HCT116 (cell line): ENCODE measurements around the gene FBXL7. TPM values are rescaled to one million over a fixed set of nuclear protein-coding genes. Genes with fewer than 3 reads are reported as not detected.

Experiments
- ATAC-seq: fragments of 200-7000 bp; cut with Tn5 transposase; 2 replicates; pipeline ENCODE4 v1.9.1; 2020; ENCODE audit warnings: mild to moderate bottlenecking, moderate library complexity
- BruUV-seq: library from RNA; stranded (reverse); fragments of 400-500 nt; replicated peaks from 2 replicates; lab custom pipeline; 2021; lab: Mats Ljungman, UMichigan
- CTCF ChIA-PET: fragments of 300-600 bp; sonication (Branson Sonifier 250); formaldehyde crosslinking; loops from one replicate; lab custom pipeline; 2021; ENCODE audit warnings: antibody characterized with exemption; lab: Charles Lee
- POLR2A ChIA-PET: fragments of 300-600, 350-600 bp; sonication (Branson Sonifier 250); formaldehyde crosslinking; loops from one replicate; lab custom pipeline; 2021; ENCODE audit warnings: antibody characterized with exemption; lab: Charles Lee
- RAD21 ChIA-PET, 2 experiments: fragments of 300-600 bp; sonication (Branson Sonifier 250); formaldehyde crosslinking; loops; one replicate each; lab custom pipeline; 2023; ENCODE audit warnings: low total read pairs in 2 of 2; ENCODE audit not compliant: uncharacterized antibody in 2 of 2, unreplicated experiment in 2 of 2, low non-redundant PET in 1 of 2; lab: Charles Lee
- DNase-seq: peaks from one replicate; pipeline ENCODE4 v3.0.0-alpha.2; 2010; ENCODE audit warnings: low read depth, low spot score
- H2AFZ ChIP-seq: fragments of 200-600 bp; shearing (Covaris generic), sonication (generic); 2 replicates; pipeline ENCODE4 v1.6.1; 2017; ENCODE audit warnings: low read depth, mixed run types, mixed read lengths, antibody characterized with exemption, low read length; ENCODE audit not compliant: poor library complexity, severe bottlenecking
- H3K27ac ChIP-seq: 2 replicates; pipeline ENCODE4 v1.5.1; 2012; ENCODE audit warnings: low read depth, low read length
- H3K27me3 ChIP-seq: fragments of 200-600 bp; sonication (generic); 2 replicates; pipeline ENCODE4 v1.6.1; 2016; ENCODE audit warnings: mixed run types, low read length, mixed read lengths; ENCODE audit not compliant: insufficient read depth
- H3K36me3 ChIP-seq, 2 experiments: fragments of 200-500 bp in 1 of 2; fragments of 200-600 bp in 1 of 2; sonication (Bioruptor generic) in 1 of 2; sonication (generic) in 1 of 2; 2 replicates each; pipeline versions ENCODE4 v1.5.1 to v1.6.1; 2014 to 2016; ENCODE audit warnings: low read length in 2 of 2, inconsistent platforms in 1 of 2, mixed read lengths in 1 of 2, mixed run types in 1 of 2; ENCODE audit not compliant: insufficient read depth in 2 of 2, control insufficient read depth in 1 of 2
- H3K4me1 ChIP-seq, 2 experiments: fragments of 200-600 bp in 1 of 2; sonication (generic) in 1 of 2; 2 replicates each; pipeline versions ENCODE4 v1.5.1 to v1.6.1; 2012 to 2017; ENCODE audit warnings: low read length in 2 of 2, inconsistent platforms in 1 of 2, mild to moderate bottlenecking in 1 of 2, mixed read lengths in 1 of 2, mixed run types in 1 of 2, moderate library complexity in 1 of 2; ENCODE audit not compliant: insufficient read depth in 2 of 2, control insufficient read depth in 1 of 2
- H3K4me2 ChIP-seq: fragments of 200-600 bp; sonication (generic); 2 replicates; pipeline ENCODE4 v1.6.1; 2017; ENCODE audit warnings: mixed run types, low read length, mixed read lengths
- H3K4me3 ChIP-seq, 2 experiments: fragments of 200-600 bp in 1 of 2; sonication (generic) in 1 of 2; replicated peaks in 1 of 2; 2 replicates each; pipeline ENCODE4 v1.5.1; 2011 to 2016; ENCODE audit warnings: low read length in 2 of 2, control low read depth in 1 of 2, low read depth in 1 of 2, mild to moderate bottlenecking in 1 of 2, mixed read lengths in 1 of 2, mixed run types in 1 of 2
- H3K79me2 ChIP-seq: fragments of 200-600 bp; sonication (generic); 2 replicates; pipeline ENCODE4 v1.6.1; 2017; ENCODE audit warnings: mild to moderate bottlenecking, mixed run types, low read length, moderate library complexity, mixed read lengths; ENCODE audit not compliant: insufficient read depth
- H3K9ac ChIP-seq: fragments of 200-600 bp; sonication (generic); 2 replicates; pipeline ENCODE4 v1.6.1; 2016; ENCODE audit warnings: low read length, mixed read lengths
- H3K9me2 ChIP-seq: fragments of 200-600 bp; sonication (generic), shearing (Covaris generic); 2 replicates; pipeline ENCODE4 v1.6.1; 2017; ENCODE audit warnings: mixed run types, mild to moderate bottlenecking, moderate library complexity; ENCODE audit not compliant: insufficient read depth
- H3K9me3 ChIP-seq, 2 experiments: fragments of 200-500 bp in 1 of 2; fragments of 200-600 bp in 1 of 2; sonication (Bioruptor generic) in 1 of 2; sonication (generic) in 1 of 2; 2 replicates each; pipeline ENCODE4 v1.6.1; 2014 to 2017; ENCODE audit warnings: low read length in 2 of 2, mixed read lengths in 2 of 2, inconsistent platforms in 1 of 2, low read depth in 1 of 2, mild to moderate bottlenecking in 1 of 2, mixed run types in 1 of 2, moderate library complexity in 1 of 2; ENCODE audit not compliant: control insufficient read depth in 1 of 2, insufficient read depth in 1 of 2
- H4K20me1 ChIP-seq: fragments of 200-600 bp; sonication (generic), shearing (Covaris generic); 2 replicates; pipeline ENCODE4 v1.6.1; 2017; ENCODE audit warnings: mixed run types, mild to moderate bottlenecking, moderate library complexity; ENCODE audit not compliant: insufficient read depth
- CTCF ChIP-seq, 3 experiments: fragments of 200-600 bp in 1 of 3; sonication (generic) in 1 of 3; IDR thresholded peaks in 2 of 3; conservative IDR thresholded peaks in 1 of 3; 2 replicates each; pipeline ENCODE4 v1.5.1; 2012 to 2017; ENCODE audit warnings: low read depth in 2 of 3, low read length in 2 of 3, antibody characterized with exemption in 1 of 3, borderline replicate concordance in 1 of 3, control low read depth in 1 of 3, mild to moderate bottlenecking in 1 of 3, mixed read lengths in 1 of 3, mixed run types in 1 of 3, moderate library complexity in 1 of 3; ENCODE audit not compliant: insufficient read depth in 1 of 3
- EGR1 ChIP-seq: IDR thresholded peaks from 2 replicates; pipeline ENCODE4 v1.6.1; 2012; ENCODE audit warnings: low read depth
- EZH2 ChIP-seq: fragments of 200-600 bp; sonication (generic); IDR thresholded peaks from 2 replicates; pipeline ENCODE4 v1.6.1; 2017; ENCODE audit warnings: antibody characterized with exemption, mixed run types
- FOSL1 ChIP-seq: IDR thresholded peaks from 2 replicates; pipeline ENCODE4 v1.6.1; 2012; ENCODE audit warnings: low read depth
- POLR2A ChIP-seq: IDR thresholded peaks from 2 replicates; pipeline ENCODE4 v1.7.0; 2011; ENCODE audit warnings: borderline replicate concordance; ENCODE audit not compliant: insufficient read depth, insufficient read length; ENCODE audit errors: extremely low read depth
- POLR2AphosphoS5 ChIP-seq: IDR thresholded peaks from 2 replicates; pipeline ENCODE4 v1.6.1; 2011; ENCODE audit warnings: mild to moderate bottlenecking, low read depth, low read length, moderate library complexity
- REST ChIP-seq: IDR thresholded peaks from 2 replicates; pipeline ENCODE4 v1.6.1; 2012; ENCODE audit warnings: low read depth
- SRF ChIP-seq: IDR thresholded peaks from 2 replicates; pipeline ENCODE4 v1.6.1; 2012; ENCODE audit warnings: low read depth
- TCF7L2 ChIP-seq: IDR thresholded peaks from 2 replicates; pipeline ENCODE4 v1.7.0; 2011; ENCODE audit warnings: borderline replicate concordance, inconsistent platforms; ENCODE audit not compliant: insufficient read depth, insufficient read length; ENCODE audit errors: extremely low read depth
- intact Hi-C: fragments of 100-400 bp; cut with micrococcal nuclease; formaldehyde crosslinking; loops from 2 replicates; pipeline ENCODE4 v1.10.0; 2022
- total RNA-seq: library from RNA; stranded (reverse); gene quantifications from one replicate; pipeline ENCODE4 v1.2.1, GENCODE V29; 2021; ENCODE audit not compliant: unreplicated experiment

Gene FBXL7
- total RNA-seq, 1 experiment from 2014 or later, result 0.05 TPM

DNA sequence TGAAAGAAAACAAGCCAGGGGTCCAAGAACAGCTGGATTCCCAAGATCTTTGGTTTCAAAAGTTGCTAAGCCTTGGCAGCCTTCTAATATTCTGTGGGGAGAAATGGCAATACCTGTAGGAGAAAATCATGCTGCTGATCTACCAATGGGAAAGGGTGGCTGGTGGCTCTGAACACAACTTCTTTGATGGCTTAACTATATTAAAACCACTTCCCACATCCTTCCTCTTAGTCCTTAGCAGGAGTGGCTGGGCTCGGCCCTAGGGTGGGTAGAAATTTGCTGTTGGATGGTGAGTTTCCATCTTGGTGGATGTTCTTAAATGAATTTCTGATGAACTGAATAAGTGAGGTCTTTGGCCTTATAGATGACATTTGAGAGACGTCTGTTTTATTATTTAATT, 19.5 kb upstream of the FBXL7 start:
- Histone ChIP-seq H3K4me3 (no peak overlapping the region), H3K9ac (no peak overlapping the region), H3K27ac (no peak overlapping the region), H3K27me3 (no peaks in the 10 kb centered on the region), H3K36me3 (no peaks in the 10 kb centered on the region; a peak in 1 of 4 replicates), H2AFZ (no peak overlapping the region), H3K79me2 (no peaks in the 10 kb centered on the region), H3K9me2 (no peaks in the 10 kb centered on the region), H3K9me3 (peaks cover 11 to 28% of the 10 kb centered on the region in 2 experiments; a peak in 2 of 4 replicates), H3K4me1 (no peaks in the 10 kb centered on the region), H3K4me2 (no peak overlapping the region), H4K20me1 (no peaks in the 10 kb centered on the region)
- RAD21 ChIA-PET, result no interaction called here
- intact Hi-C loops, result no loop called here
- POLR2A ChIA-PET, result no interaction called here
- no TSS peak for BruUV-seq
- TF ChIP-seq EGR1 (no peak), FOSL1 (no peak), TCF7L2 (no peak), EZH2 (no peak), POLR2AphosphoS5 (no peak), SRF (no peak), REST (no peak), POLR2A (no peak), CTCF (IDR thresholded peaks at IDR 0.05 in 2 of 3, conservative IDR thresholded peaks at IDR 0.05 in 1 of 3; ENCODE audit: borderline replicate concordance in 1 of 3, insufficient read depth in 1 of 3, low read depth in 2 of 3, low read length in 2 of 3) (no peak)
- CTCF ChIA-PET, result no interaction called here
- ATAC-seq (no peak), DNase-seq (no peak)
